Measurements from ENCODE around the gene NOP16.

- TF ChIP-seq POLR2A (IDR thresholded peaks at IDR 0.05) = no peak
- TF ChIP-seq CTCF (IDR thresholded peaks at IDR 0.05) = no peak
- no peak for TF ChIP-seq EP300 (IDR thresholded peaks at IDR 0.05)
These were observed 4.4 kb downstream of the NOP16 start for GRCh38 chr5:176383961-176384360.

All from ovary (tissue), 3 donors.